NCI-H1105 treated with DMSO at 0.1 percent for 48 hours (cell line): ENCODE results near the gene ABCC5.
"Not testable (repeated sequence)": the region's sequence is repeated elsewhere in the genome, so short reads cannot be mapped to it uniquely, and the experiment has no call there.

Source experiments
- DNase-seq: peaks from one replicate; lab custom pipeline; 2025; lab: John Stamatoyannopoulos, UW

Gene ABCC5

DNA sequence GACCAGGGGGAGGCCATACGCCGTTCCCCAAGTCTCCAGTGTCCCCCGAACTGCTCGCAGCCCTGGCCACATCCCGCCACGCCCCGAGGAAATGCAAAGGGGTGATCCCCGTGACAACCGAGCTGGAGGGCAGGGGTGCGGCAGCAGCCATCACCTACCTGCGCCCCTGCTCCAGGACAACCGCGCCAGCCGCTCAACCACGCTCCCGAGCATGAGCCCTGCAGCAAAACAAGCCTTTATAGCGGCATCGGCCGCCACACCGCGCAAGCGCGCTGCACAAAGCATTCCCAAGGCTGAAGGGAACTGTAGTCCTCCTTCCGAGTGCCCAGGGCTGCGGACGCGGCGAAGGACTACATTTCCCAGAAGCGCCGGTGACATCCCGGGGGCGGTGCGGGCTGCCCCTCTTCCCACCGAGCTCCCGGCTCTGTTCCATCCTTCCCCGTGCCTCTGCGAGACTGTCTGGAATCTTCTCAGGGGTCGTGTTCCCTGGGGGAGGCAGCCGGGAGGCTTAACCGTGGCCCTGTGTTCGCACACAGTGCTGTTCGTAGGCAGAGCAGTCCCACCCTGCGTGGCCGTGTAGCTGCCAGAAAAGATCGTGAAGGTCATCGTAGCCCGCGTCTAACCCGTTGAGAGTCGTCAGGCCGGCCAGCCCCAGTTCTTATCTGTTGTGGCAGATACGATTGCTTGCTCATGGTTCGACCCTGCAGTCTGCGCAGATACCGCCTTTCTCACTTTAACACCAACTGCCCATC, at the start of gene ABCC5:
TSS of gene ABCC5 (minus strand) at position 213 of the 752 bp plus-strand sequence. CDS start 3,492 bp downstream, outside the sequence.
- peak; percentile 99 for DNase-seq

DNA sequence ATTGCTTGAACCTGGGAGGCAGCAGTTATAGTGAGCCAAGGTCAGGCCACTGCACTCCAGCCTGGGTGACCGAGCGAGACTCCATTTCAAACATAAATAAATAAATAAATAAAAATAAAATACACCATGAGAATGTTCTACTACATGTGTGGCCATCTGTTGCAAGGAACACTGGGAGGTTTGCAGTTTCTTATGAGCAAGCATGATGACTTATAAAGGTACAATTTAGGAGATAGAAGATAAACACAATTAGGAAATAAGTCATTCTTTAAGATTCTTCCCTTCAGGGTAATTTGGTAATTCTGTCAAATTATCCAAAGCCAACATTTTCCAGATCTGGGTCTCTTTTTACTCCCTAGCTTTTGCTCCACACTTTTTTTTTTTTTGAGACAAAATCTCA, 48.5 kb upstream of the ABCC5 start:
- DNase-seq: no peak

DNA sequence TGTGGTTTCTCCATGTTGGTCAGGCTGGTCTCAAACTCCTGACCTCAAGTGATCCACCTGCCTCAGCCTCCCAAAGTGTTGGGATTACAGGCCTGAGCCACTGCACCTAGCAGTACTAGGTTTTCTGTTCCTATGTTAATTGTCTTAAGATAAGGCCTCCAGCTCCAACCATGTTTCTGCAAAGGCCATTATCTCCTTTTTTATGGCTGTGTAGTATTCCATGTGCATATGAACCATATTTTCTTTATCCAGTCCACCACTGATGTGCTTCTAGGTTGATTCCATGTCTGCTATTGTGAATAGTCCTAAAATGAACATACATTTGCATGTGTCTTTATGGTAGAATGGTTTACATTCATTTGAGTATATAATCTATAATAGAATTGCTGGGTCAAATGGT, 45.0 kb upstream of the ABCC5 start:
- no peak for DNase-seq

DNA sequence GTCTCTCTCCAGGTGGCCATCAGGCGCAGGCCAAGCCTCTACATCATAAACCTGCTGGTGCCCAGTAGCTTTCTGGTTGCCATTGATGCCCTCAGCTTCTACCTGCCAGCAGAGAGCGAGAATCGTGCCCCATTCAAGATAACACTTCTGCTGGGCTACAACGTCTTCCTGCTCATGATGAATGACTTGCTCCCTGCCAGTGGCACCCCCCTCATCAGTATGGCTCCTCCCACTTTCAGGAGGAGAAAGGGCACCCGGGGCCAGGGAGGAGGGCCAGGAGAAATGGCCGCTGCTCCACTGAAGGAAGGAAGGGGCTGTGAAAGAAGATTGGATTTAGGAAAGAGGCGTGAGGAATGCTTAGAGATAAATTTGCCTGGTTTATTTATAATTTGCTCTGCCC, 41.7 kb upstream of the ABCC5 start:
- DNase-seq: no peak

DNA sequence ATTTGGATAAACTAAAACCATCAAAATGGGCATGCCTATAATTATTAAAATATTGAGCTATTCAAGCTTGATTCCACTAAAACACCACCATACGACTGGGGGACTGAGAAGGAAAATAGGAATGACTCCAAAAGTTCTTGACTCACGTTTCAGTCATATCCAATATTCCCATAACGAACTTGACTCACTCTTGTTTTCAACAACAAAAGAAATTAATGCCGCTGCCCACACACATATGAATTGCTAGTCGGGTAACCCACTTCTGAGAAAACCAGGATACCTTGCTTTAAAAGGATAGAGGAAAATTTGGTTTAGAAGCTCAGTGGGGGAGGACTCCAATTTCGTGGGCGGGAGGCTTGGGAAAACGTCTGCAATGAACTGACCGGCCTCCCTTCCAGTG, 40.3 kb upstream of the ABCC5 start:
- DNase-seq: no peak

DNA sequence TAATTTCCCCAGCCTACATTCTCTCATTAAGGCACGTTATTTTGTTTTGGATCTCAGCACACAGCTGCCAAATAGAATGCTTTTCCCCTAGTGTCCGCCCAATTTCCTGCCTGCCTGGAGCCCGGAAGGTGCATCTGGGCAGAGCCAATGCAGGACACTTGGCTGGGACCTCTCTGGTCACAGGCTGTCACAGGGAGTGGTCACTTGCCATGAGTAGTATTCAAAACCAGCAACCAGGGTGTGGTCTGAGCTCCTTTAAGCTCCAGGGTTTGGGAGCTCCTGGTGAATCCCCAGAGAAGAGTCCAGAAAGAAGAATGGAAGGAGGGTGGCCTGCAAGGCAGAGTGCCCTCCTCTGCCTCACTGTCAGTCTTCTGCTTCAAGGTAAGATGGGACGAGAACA, 35.1 kb upstream of the ABCC5 start, which contains the start of gene HTR3C:
TSS of gene HTR3C (plus strand) at position 281 of the 400 bp plus-strand sequence. CDS start at position 315, 34 bp downstream.
- DNase-seq: no peak

DNA sequence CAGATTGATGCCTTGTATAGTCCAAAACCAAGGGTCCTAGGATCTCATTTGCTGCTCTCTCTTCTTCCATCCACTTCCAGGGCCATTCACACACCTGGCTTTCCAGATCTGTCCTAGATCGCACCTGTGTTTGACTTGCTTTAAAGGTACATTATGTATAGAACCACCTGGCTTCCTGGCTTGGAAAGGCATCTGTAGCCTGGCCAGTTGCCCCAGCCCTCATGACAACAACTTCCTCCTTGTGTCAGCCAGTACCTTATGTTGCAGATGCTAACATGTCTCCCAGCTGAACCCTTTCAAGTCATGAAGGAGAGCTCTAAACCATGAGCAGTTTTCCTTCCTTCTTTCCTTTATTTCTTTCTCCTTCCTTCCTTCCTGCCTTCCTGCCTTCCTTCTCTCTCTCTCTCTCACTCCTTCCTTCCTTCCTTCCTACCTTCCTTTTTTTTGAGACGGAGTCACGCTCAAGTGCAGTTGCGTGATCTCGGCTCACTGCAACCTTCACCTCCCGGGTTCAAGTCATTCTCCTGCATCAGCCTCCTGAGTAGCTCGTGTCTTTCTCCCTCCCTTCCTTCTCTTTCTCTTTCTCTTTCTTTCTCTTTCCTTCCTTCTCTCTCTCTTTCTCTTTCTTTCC, 32.6 kb upstream of the ABCC5 start:
- DNase-seq: peak; percentile 51

DNA sequence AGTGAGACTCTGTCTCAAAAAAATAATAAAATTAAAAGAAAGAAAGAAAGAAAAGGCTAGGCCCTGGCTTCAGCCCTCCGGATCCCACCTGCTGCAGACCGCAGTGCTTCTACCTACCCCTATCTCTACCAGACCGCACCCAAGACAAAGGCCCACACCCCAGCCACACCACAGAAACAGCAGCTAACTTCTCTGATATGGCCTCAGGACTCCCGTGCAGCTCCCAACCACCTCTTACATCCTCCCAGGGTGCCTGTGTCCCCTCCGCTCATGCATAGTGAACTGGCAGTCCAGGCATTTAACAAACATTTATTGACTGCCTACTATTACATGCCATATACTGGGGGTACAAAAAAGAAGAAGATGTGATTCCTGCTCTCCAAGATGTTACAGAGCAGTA, 28.3 kb upstream of the ABCC5 start:
- no peak for DNase-seq

DNA sequence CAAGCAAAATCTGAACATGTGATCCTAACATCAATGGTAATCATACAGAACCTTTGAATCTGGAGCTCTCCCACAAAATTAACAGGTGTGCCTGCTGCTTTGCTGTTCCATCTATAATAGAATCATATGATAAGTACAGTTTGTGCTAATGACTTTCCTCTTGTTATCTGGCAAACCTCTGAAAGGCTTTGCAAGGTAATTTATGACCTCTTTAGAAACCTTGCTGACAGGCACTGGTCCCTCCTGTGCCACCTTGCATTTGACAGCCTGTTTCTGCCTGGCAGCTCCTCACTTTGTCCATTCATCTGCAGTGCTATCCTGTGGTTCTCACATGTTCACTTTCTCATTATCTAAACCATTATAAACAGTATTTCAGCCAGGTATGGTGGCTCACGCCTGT, 24.9 kb upstream of the ABCC5 start:
- DNase-seq: peak; percentile 88

DNA sequence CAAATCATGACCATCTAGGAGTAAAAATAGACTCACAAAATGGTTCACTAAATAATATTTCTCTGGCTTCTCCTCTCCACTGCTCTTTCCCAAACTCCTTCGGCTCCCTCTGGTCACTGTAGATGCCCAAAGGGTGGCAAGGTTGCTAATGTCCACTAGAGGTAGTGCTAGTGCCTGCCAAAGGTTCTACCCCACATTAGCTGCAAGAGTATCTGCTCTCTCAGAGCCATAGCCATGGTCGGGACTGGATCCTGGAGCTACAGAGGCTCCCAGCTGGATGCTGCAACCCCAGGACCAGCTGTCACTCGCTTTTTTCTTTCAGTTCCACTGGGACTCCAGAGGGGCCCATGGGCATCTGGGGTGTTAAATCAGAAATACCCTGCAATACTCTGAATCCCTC, 22.3 kb upstream of the ABCC5 start:
- peak; percentile 8 for DNase-seq

DNA sequence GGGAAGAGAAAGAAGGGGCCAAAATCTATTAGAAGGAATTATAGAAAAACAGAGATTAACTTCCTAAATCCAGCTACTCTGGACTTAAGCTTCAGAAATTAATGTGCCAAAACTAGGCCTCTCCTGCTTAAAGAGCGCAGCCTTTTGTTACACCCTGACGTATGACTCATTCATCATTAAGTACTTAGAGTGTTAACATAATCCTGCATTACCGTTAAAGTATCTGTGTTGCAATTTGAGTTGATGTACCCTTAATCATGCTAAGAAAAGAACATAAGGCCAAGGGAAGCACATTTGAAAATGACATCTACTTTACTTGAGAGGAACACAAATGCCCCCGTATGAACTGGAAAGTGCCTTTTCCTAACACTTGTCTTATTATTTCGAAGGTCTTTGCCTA, 21.7 kb upstream of the ABCC5 start:
- no peak for DNase-seq

DNA sequence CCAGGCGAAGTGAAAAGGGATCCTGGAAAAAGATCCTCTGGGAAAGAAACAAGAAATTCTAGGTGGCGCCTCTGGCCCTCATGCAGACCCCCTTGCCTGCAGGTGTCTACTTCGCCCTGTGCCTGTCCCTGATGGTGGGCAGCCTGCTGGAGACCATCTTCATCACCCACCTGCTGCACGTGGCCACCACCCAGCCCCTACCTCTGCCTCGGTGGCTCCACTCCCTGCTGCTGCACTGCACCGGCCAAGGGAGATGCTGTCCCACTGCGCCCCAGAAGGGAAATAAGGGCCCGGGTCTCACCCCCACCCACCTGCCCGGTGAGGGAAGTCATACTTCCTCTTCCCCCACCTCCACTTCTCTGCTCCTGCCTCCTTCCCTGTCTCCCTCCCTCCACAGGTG, 20.6 kb upstream of the ABCC5 start:
- not testable (repeated sequence) for DNase-seq

DNA sequence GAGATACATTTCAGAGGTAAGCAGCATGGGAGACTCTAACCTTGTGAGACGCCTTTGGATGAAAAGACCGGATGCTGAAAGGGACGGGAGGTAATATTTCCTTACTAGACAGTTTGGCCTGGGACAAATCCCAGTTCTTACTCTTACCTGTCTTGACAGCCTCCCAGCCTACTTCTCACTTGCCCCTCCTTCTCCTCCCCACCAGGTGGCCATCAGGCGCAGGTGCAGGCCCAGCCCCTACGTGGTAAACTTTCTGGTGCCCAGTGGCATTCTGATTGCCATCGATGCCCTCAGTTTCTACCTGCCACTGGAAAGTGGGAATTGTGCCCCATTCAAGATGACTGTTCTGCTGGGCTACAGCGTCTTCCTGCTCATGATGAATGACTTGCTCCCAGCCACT, 20.1 kb upstream of the ABCC5 start:
- no peak for DNase-seq

DNA sequence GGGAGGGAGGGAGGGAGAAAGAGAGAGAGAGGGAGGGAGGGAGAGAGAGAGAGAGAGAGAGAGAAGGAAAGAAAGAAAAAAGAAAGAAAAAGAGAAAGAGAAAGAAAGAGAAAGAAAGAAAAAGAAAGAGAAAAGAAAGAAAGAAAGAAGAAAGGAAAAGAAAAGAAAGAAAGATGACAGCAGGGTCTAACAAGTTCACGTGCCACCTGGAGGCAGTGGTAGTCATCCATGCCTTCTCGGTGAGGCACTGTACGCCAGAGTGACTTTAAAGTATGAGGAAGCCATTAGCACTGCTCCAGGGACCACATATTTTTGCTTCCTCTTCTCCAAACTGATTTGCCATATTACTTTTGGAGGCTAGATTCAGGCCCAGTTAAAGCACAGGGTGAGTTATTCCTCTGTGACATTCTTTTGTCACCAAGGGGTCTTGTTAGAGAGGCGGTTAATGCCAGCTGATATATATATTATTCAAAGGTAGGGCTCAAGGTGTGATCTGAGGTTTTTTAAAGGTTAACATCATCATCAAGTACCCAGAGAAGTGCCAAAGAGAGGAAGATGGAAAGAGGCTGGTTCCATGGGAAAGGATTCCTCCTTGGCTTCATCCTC, 13.6 kb upstream of the ABCC5 start, which contains the start of gene HTR3D:
TSS of gene HTR3D (plus strand) at position 556 of the 606 bp plus-strand sequence. CDS start at position 556, 0 bp downstream.
- no peak for DNase-seq

DNA sequence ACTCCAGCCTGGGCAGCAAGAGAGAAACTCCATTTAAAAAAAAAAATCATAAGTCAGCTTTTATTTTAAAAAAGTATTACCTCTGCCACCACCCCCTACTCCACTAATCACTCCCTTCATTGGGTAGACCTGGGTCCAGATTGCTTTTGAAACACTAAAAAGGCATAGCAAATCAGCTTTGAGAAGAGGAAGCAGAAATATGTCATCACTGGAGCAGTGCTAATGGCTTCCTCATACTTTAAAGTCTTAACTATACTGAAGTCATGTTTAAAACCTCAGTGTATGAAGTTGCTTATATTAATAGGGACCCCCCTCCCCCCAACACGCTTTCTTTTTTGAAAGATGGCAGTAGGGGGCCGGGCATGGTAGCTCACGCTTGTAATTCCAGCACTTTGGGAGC, 12.9 kb upstream of the ABCC5 start:
- no peak for DNase-seq

DNA sequence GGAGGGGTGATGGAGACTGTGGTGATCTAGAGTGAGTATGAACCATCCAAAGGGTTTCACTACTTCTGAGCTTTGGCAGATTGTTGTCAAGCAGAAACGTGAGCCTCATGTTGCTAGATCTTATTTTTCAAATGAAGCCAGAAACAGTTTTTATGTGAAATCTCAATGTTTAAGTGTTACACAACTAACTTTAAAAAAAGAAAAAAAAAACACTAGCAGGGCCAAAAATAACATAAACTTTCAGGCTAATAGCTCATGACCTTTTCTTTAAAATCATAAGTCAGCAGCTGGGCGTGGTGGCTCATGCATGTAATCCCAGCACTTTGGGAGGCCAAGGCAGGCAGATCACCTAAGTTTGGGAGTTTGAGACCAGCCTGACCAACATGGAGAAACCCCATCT, 11.8 kb upstream of the ABCC5 start:
- no peak for DNase-seq

DNA sequence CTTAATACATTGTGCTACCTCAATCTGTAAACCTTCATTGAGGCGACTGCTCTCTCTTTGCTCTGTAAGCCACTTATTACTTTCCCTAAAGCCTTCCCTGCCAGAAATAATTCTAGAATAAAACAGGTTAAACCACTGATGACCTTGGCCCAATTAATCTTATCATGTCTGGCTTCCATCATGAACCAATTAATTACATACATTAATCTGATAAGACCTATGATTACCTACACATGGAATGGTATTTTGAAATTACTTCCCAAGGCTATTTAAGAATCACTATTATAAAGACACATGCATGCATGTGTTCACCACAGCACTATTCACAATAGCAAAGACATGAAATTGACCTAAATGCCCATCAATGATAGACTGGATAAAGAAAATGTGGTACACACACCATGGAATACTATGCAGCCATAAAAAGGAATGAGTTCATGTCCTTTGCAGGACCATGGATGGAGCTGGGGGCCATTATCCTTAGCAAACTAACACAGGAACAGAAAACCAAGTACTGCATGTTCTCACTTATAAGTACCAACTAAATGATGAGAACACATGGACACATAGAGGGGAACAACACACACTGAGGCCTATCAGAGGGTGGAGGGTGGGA, 10.7 kb upstream of the ABCC5 start:
- not testable (repeated sequence) for DNase-seq

DNA sequence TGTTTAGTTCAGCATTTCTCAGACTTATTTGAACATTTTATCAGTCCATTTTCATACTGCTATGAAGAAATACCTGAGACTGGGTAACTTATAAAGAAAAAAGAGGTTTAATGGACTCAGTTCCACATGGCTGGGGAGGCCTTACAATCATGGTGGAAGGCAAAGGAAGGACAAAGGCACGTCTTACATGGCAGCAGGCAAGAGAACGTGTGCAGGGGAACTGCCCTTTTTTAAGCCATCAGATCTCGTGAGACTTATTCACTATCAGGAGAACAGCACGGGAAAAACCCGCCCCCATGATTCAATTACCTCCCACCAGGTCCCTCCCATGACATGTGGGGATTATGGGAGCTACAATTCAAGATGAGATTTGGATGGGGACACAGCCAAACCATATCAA, 7.6 kb upstream of the ABCC5 start:
- DNase-seq: not testable (repeated sequence)

DNA sequence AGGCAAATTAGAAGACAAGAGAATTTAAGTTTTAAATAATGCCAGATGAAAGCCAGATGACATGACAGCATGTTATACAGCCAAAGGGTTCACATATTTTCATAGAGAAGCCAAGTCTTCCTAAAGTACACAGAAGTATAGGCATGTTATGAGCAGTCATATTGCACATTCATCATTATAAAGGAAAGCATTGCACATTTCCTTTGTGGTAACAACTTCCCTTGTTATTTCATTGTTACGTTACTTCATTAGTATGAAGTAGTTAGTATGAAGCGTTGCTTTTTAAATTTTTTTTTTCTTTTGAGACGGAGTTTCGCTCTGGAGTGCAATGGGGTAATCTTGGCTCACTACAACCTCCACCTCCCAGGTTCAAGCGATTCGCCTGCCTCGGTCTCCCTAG, 4.6 kb upstream of the ABCC5 start:
- no peak for DNase-seq

DNA sequence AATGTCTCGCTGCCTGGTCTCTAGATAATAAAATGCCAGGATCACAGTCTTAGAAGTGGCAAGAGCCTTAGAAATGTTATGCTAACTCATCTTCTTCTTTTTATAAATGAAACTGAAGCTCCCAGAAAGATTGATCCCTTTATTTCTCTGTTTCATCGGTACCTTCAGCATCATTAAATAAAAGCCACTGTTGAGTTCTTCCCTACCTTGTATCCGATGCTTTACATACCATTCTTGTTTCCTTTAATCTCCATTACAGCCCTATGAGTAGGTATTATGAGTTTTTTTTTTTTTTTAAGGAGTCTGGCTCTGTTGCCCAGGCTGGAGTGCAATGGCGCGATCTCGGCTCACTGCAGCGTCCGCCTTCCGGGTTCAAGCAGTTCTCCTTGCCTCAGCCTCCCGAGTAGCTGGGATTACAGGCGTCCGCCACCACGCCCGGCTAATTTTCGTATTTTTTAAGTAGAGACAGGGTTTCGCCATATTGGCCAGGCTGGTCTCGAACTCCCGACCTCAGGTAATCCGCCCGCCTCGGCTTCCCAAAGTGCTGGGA, 815 bp upstream of the ABCC5 start:
- DNase-seq: no peak

DNA sequence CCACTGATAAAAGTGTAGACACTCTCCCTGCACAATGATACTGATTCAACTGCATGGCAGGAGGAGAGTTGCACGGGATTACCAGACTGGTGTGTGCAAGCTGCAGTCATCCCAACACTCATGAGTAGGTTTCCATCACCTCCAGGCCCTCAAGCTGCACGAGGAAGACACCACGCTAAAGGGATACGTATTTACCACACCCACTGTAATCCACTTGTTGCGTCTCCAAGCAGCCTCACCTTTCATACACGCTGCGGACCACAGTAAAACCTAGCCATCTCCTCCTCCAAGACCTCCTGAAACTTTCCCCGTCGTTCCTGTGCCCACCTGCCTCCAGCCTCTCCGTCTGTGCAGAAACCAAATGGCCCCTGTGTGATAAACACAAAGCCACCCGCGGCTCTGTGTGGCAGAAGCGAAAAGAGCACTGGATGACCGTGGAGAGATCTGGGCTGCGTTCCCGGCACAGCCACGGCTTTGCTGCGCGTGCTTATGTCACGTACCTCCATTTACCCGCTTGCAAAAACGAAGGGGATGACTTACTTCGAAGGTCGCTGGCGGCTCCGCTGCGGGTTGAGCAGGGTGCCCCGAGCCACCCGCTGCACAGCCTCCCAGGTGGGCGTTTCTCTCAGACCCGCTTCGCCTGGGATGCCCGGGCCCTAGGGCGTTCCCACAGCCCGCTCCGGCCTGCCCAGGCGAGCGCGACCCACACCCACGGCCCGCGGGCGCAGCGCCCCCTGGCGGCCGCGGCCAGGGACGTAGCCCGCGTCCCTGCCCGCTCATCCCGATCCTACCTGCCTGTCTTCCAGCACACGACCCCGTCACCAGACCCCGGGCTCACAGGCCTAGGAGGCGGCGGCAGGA, 643 bp downstream of the ABCC5 start:
- DNase-seq: peak; percentile 79
